Skeletal muscle tissue (tissue), 4 donors: ENCODE measurements around the gene RNASE12. TPM values are rescaled to one million over a fixed set of nuclear protein-coding genes. Genes with fewer than 3 reads are reported as not detected.
"Not testable (repeated sequence)": the region's sequence is repeated elsewhere in the genome, so short reads cannot be mapped to it uniquely, and the experiment has no call there.

Source experiments
- H3K27ac ChIP-seq: one replicate; pipeline ENCODE4 v1.7.0; 2013; ENCODE audit warnings: mild to moderate bottlenecking, low read depth, low read length, inconsistent platforms
- H3K27me3 ChIP-seq, 3 donors: one replicate each; pipeline ENCODE4 v1.7.0; 2013; ENCODE audit warnings: low read length in 3 of 3; ENCODE audit not compliant: control insufficient read depth in 3 of 3, insufficient read depth in 3 of 3
- H3K36me3 ChIP-seq, 3 donors: one replicate each; pipeline ENCODE4 v1.7.0; 2013; ENCODE audit warnings: low read length in 3 of 3; ENCODE audit not compliant: control insufficient read depth in 3 of 3, insufficient read depth in 3 of 3
- H3K4me1 ChIP-seq, 3 donors: one replicate each; pipeline ENCODE4 v1.7.0; 2013; ENCODE audit warnings: low read length in 3 of 3, mild to moderate bottlenecking in 3 of 3; ENCODE audit not compliant: control insufficient read depth in 3 of 3, insufficient read depth in 3 of 3
- H3K4me3 ChIP-seq, 3 donors: one replicate each; pipeline ENCODE4 v1.7.0; 2013; ENCODE audit warnings: low read length in 3 of 3
- H3K9ac ChIP-seq, 3 donors: one replicate each; pipeline ENCODE4 v1.7.0; 2013; ENCODE audit warnings: low read length in 3 of 3, mild to moderate bottlenecking in 3 of 3, moderate library complexity in 2 of 3, low read depth in 1 of 3
- H3K9me3 ChIP-seq, 3 donors: one replicate each; pipeline ENCODE4 v1.7.0; 2013; ENCODE audit warnings: low read length in 3 of 3; ENCODE audit not compliant: control insufficient read depth in 3 of 3
- total RNA-seq: library from RNA; depleted of rRNA; stranded (reverse); fragments of >200 nt; gene quantifications from one replicate; pipeline ENCODE4 v1.2.3, GENCODE V29; 2014
- donor health status: Osteomylitis.

Gene RNASE12
- total RNA-seq, 1 donor from 2014 or later = not detected

- H3K27ac ChIP-seq = no peak overlapping the region
- H3K27me3 ChIP-seq = no peaks in the 10 kb centered on the region
- H3K9me3 ChIP-seq = no peaks in the 10 kb centered on the region
- H3K4me3 ChIP-seq = no peak overlapping the region
- H3K9ac ChIP-seq = no peak overlapping the region
- H3K36me3 ChIP-seq = no peaks in the 10 kb centered on the region
- H3K4me1 ChIP-seq = peaks cover 7 to 19% (median 11%) of the 10 kb centered on the region in 3 donors
Observed at GRCh38 chr14:20606902-20607242, 15.7 kb upstream of the RNASE12 start.

GRCh38 chr14:20606190-20606901 lies 15.2 kb upstream of the RNASE12 start:
- H3K4me3 ChIP-seq = no peak overlapping the region
- H3K9ac ChIP-seq = no peak overlapping the region
- peaks cover 7 to 14% (median 11%) of the 10 kb centered on the region in 3 donors for H3K4me1 ChIP-seq
- H3K27ac ChIP-seq = no peak overlapping the region
- no peaks in the 10 kb centered on the region for H3K27me3 ChIP-seq
- no peaks in the 10 kb centered on the region for H3K36me3 ChIP-seq
- H3K9me3 ChIP-seq = no peaks in the 10 kb centered on the region

GRCh38 chr14:20603813-20604690 lies 12.9 kb upstream of the RNASE12 start:
- Histone ChIP-seq H3K36me3 (no peaks in the 10 kb centered on the region), H3K9me3 (no peaks in the 10 kb centered on the region), H3K4me1 (no peaks in the 10 kb centered on the region), H3K27ac (no peak overlapping the region), H3K27me3 (no peaks in the 10 kb centered on the region), H3K9ac (no peak overlapping the region), H3K4me3 (no peak overlapping the region)

GRCh38 chr14:20602583-20602982 lies 11.4 kb upstream of the RNASE12 start:
- Histone ChIP-seq H3K9me3 (no peaks in the 10 kb centered on the region), H3K36me3 (no peaks in the 10 kb centered on the region), H3K9ac (no peak overlapping the region), H3K4me3 (no peak overlapping the region), H3K27ac (no peak overlapping the region), H3K27me3 (no peaks in the 10 kb centered on the region), H3K4me1 (no peaks in the 10 kb centered on the region)

- H3K9me3 ChIP-seq = no peaks in the 10 kb centered on the region
- no peak overlapping the region for H3K9ac ChIP-seq
- no peak overlapping the region for H3K27ac ChIP-seq
- H3K4me3 ChIP-seq = no peak overlapping the region
- H3K4me1 ChIP-seq = no peaks in the 10 kb centered on the region
- no peaks in the 10 kb centered on the region for H3K36me3 ChIP-seq
- no peaks in the 10 kb centered on the region for H3K27me3 ChIP-seq
Observed at GRCh38 chr14:20601522-20601921, 10.3 kb upstream of the RNASE12 start.

- H3K36me3 ChIP-seq = no peaks in the 10 kb centered on the region
- H3K9ac ChIP-seq = no peak overlapping the region
- no peak overlapping the region for H3K4me3 ChIP-seq
- H3K4me1 ChIP-seq = no peaks in the 10 kb centered on the region
- no peaks in the 10 kb centered on the region for H3K9me3 ChIP-seq
- H3K27me3 ChIP-seq = no peaks in the 10 kb centered on the region
- no peak overlapping the region for H3K27ac ChIP-seq
Observed at GRCh38 chr14:20597108-20597507, 5.9 kb upstream of the RNASE12 start.

GRCh38 chr14:20595726-20596125 lies 4.5 kb upstream of the RNASE12 start:
- H3K9ac ChIP-seq, H3K4me1 ChIP-seq, H3K27ac ChIP-seq, H3K9me3 ChIP-seq, H3K4me3 ChIP-seq, H3K36me3 ChIP-seq, H3K27me3 ChIP-seq: not testable (repeated sequence)

- peaks cover 0 to 5% (median 0%) of the 10 kb centered on the region in 3 donors for H3K27me3 ChIP-seq
- H3K4me3 ChIP-seq = no peak overlapping the region
- no peak overlapping the region for H3K9ac ChIP-seq
- no peaks in the 10 kb centered on the region for H3K9me3 ChIP-seq
- no peak overlapping the region for H3K27ac ChIP-seq
- H3K36me3 ChIP-seq = no peaks in the 10 kb centered on the region
- no peaks in the 10 kb centered on the region for H3K4me1 ChIP-seq
Observed at GRCh38 chr14:20592574-20592973, 1.4 kb upstream of the RNASE12 start.

GRCh38 chr14:20587489-20588154 lies 3.6 kb downstream of the RNASE12 start, which contains the start of gene RNASE11:
TSS of gene RNASE11 (minus strand) at chr14:20588001.
- Histone ChIP-seq H3K9ac (no peak within 1 kb of the TSS), H3K4me3 (no peak within 1 kb of the TSS), H3K4me1 (no peaks in the 10 kb centered on the region), H3K9me3 (no peaks in the 10 kb centered on the region), H3K36me3 (no peaks in the 10 kb centered on the region), H3K27me3 (peaks cover 0 to 6% (median 5%) of the 10 kb centered on the region in 3 donors), H3K27ac (no peak within 1 kb of the TSS)

- no peaks in the 10 kb centered on the region for H3K9me3 ChIP-seq
- H3K4me1 ChIP-seq = no peaks in the 10 kb centered on the region
- peaks cover 0 to 6% (median 0%) of the 10 kb centered on the region in 3 donors for H3K27me3 ChIP-seq
- H3K36me3 ChIP-seq = no peaks in the 10 kb centered on the region
- H3K9ac ChIP-seq = no peak overlapping the region
- no peak overlapping the region for H3K27ac ChIP-seq
- H3K4me3 ChIP-seq = no peak overlapping the region
Observed at GRCh38 chr14:20583908-20584307, 7.3 kb downstream of the RNASE12 start.
